Neural progenitor cell (in vitro differentiated cells): ENCODE data around the gene BLTP3B. TPM values are rescaled to one million over a fixed set of nuclear protein-coding genes. Genes with fewer than 3 reads are reported as not detected.
A peak's percentile ranks its signal among the peaks of the same experiment; 100 is the strongest.
"Not testable (repeated sequence)": the region's sequence is repeated elsewhere in the genome, so short reads cannot be mapped to it uniquely, and the experiment has no call there.

ENCODE experiments used
- DNase-seq: peaks from one replicate; pipeline ENCODE4 v3.0.0-alpha.2; 2016; ENCODE audit warnings: low spot score
- H2AFZ ChIP-seq: fragments of 200-600 bp; sonication (generic); replicated peaks from 2 replicates; pipeline ENCODE4 v1.6.1; 2016; ENCODE audit warnings: antibody characterized with exemption
- H3F3A ChIP-seq: fragments of 200-600 bp; sonication (generic); 2 replicates; pipeline ENCODE4 v1.6.1; 2016; ENCODE audit warnings: antibody characterized with exemption, low read depth
- H3K27ac ChIP-seq: fragments of 200-600 bp; sonication (generic); 2 replicates; pipeline ENCODE4 v1.5.1; 2016; ENCODE audit warnings: mild to moderate bottlenecking
- H3K27me3 ChIP-seq: fragments of 200-600 bp; sonication (generic); 2 replicates; pipeline ENCODE4 v1.6.1; 2016; ENCODE audit warnings: mild to moderate bottlenecking, moderate library complexity
- H3K36me3 ChIP-seq: fragments of 200-600 bp; sonication (generic); 2 replicates; pipeline ENCODE4 v1.5.1; 2016
- H3K4me1 ChIP-seq: fragments of 200-600 bp; sonication (generic); 2 replicates; pipeline ENCODE4 v1.6.1; 2016; ENCODE audit warnings: mixed run types
- H3K4me2 ChIP-seq: fragments of 200-600 bp; sonication (generic); 2 replicates; pipeline ENCODE4 v1.6.1; 2016
- H3K4me3 ChIP-seq: fragments of 200-600 bp; sonication (generic); 2 replicates; pipeline ENCODE4 v1.5.1; 2016
- H3K79me2 ChIP-seq: fragments of 200-600 bp; sonication (generic); 2 replicates; pipeline ENCODE4 v1.6.1; 2016; ENCODE audit warnings: low read depth
- H3K9ac ChIP-seq: fragments of 200-600 bp; sonication (generic); 2 replicates; pipeline ENCODE4 v1.6.1; 2016
- H3K9me3 ChIP-seq: fragments of 200-600 bp; sonication (generic); 2 replicates; pipeline ENCODE4 v1.5.1; 2016; ENCODE audit warnings: low read depth
- H4K20me1 ChIP-seq: fragments of 200-600 bp; sonication (generic); 2 replicates; pipeline ENCODE4 v1.6.1; 2016; ENCODE audit warnings: low read depth
- H3K27ac Mint-ChIP-seq: 3 replicates; pipeline ENCODE4 v1.8.0; 2021; ENCODE audit warnings: mixed read lengths
- H3K27me3 Mint-ChIP-seq: 2 replicates; pipeline ENCODE4 v1.8.0; 2022; ENCODE audit warnings: low read depth, mild to moderate bottlenecking, inconsistent platforms, moderate library complexity, mixed read lengths; ENCODE audit not compliant: insufficient read depth
- H3K36me3 Mint-ChIP-seq: 3 replicates; pipeline ENCODE4 v1.8.0; 2021; ENCODE audit warnings: mixed read lengths
- H3K4me1 Mint-ChIP-seq: 3 replicates; pipeline ENCODE4 v1.8.0; 2021; ENCODE audit warnings: mixed read lengths
- H3K4me3 Mint-ChIP-seq: 3 replicates; pipeline ENCODE4 v1.8.0; 2021; ENCODE audit warnings: mild to moderate bottlenecking, moderate library complexity, mixed read lengths
- H3K9me3 Mint-ChIP-seq: 3 replicates; pipeline ENCODE4 v1.8.0; 2020; ENCODE audit warnings: mixed read lengths
- CTCF ChIP-seq: fragments of 200-600 bp; sonication (generic); IDR thresholded peaks from 2 replicates; pipeline ENCODE4 v1.5.1; 2017; ENCODE audit warnings: antibody characterized with exemption, mild to moderate bottlenecking
- EZH2 ChIP-seq: fragments of 200-600 bp; sonication (generic); IDR thresholded peaks from 2 replicates; pipeline ENCODE4 v1.6.1; 2017; ENCODE audit warnings: antibody characterized with exemption, mild to moderate bottlenecking, moderate library complexity
- EZH2phosphoT487 ChIP-seq: fragments of 200-600 bp; sonication (generic); IDR thresholded peaks from 2 replicates; pipeline ENCODE4 v1.6.1; 2017; ENCODE audit warnings: antibody characterized with exemption
- total RNA-seq: library from RNA; depleted of rRNA; stranded (reverse); fragments of >200 nt; gene quantifications from 2 replicates; pipeline ENCODE4 v1.2.3, GENCODE V29; 2015; ENCODE audit warnings: low replicate concordance

BLTP3B gene
- total RNA-seq = 12.6 and 16.7 TPM in 2 replicates

- H3K4me3 Mint-ChIP-seq = peak within 1 kb of the TSS; percentile 98
- peak within 1 kb of the TSS; percentile 75 for H3K9ac ChIP-seq
- H3K36me3 Mint-ChIP-seq = no peaks in the 10 kb centered on the region
- H3K27ac ChIP-seq = peak within 1 kb of the TSS; percentile 64
- DNase-seq = peak; percentile 94
- peaks cover 3% of the 10 kb centered on the region for H3K27me3 Mint-ChIP-seq
- no peaks in the 10 kb centered on the region for H3K4me1 ChIP-seq
- TF ChIP-seq EZH2phosphoT487 (no peak), CTCF (no peak)
- H3F3A ChIP-seq = no peaks in the 10 kb centered on the region
- H3K27me3 ChIP-seq = no peaks in the 10 kb centered on the region
- peak within 1 kb of the TSS; percentile 80 for H3K4me3 ChIP-seq
- no peaks in the 10 kb centered on the region for H3K9me3 ChIP-seq
- H3K79me2 ChIP-seq = peaks cover 37% of the 10 kb centered on the region
- H3K4me1 Mint-ChIP-seq = peaks cover 27% of the 10 kb centered on the region
- H4K20me1 ChIP-seq = peaks cover 16% of the 10 kb centered on the region
- H3K36me3 ChIP-seq = no peaks in the 10 kb centered on the region
- H3K27ac Mint-ChIP-seq = peak within 1 kb of the TSS; percentile 98
- peaks cover 2% of the 10 kb centered on the region for H3K9me3 Mint-ChIP-seq
- H2AFZ ChIP-seq = peak within 1 kb of the TSS; percentile 92
- peak within 1 kb of the TSS; percentile 84 for H3K4me2 ChIP-seq
These were observed at the start of gene BLTP3B for GRCh38 chr12:100142851-100143559. TSS of gene BLTP3B (minus strand) at chr12:100142874. CDS start at chr12:100142635, 239 bp downstream.

GRCh38 chr12:100189636-100190394 is 47.1 kb upstream of the BLTP3B start:
- Histone ChIP-seq H4K20me1 (no peaks in the 10 kb centered on the region), H3K36me3 (no peaks in the 10 kb centered on the region), H3K27me3 (no peaks in the 10 kb centered on the region), H3K9me3 (no peaks in the 10 kb centered on the region), H3K4me3 (no peak overlapping the region), H2AFZ (no peak overlapping the region), H3K27ac (no peak overlapping the region), H3K79me2 (peaks cover 10% of the 10 kb centered on the region), H3K9ac (no peak overlapping the region), H3K4me1 (no peaks in the 10 kb centered on the region), H3K4me2 (no peak overlapping the region), H3F3A (no peaks in the 10 kb centered on the region)
- Mint-ChIP-seq H3K4me3 (no peak overlapping the region), H3K4me1 (no peaks in the 10 kb centered on the region), H3K27ac (no peak overlapping the region), H3K36me3 (peaks cover 19% of the 10 kb centered on the region), H3K9me3 (no peaks in the 10 kb centered on the region), H3K27me3 (no peaks in the 10 kb centered on the region)
- no peak for DNase-seq
- TF ChIP-seq EZH2 = no peak
- TF ChIP-seq EZH2phosphoT487 = no peak
- no peak for TF ChIP-seq CTCF

GRCh38 chr12:100188888-100189635 is 46.4 kb upstream of the BLTP3B start:
- not testable (repeated sequence) for H3K9ac ChIP-seq, H3K4me1 ChIP-seq, H3K27me3 Mint-ChIP-seq, H3K27ac ChIP-seq, H3K4me3 Mint-ChIP-seq, H3K4me3 ChIP-seq, H3K27ac Mint-ChIP-seq, H3K9me3 Mint-ChIP-seq, H3K4me2 ChIP-seq, H4K20me1 ChIP-seq, H3K9me3 ChIP-seq, H3K4me1 Mint-ChIP-seq, H3F3A ChIP-seq, H3K27me3 ChIP-seq, H2AFZ ChIP-seq, DNase-seq, H3K36me3 ChIP-seq
- peaks cover 13% of the 10 kb centered on the region for H3K79me2 ChIP-seq
- peaks cover 14% of the 10 kb centered on the region for H3K36me3 Mint-ChIP-seq
